Panc1 (cell line): ENCODE data around the gene ZDHHC14. TPM values are rescaled to one million over a fixed set of nuclear protein-coding genes. Genes with fewer than 3 reads are reported as not detected.

Experiments used
- ATAC-seq: fragments of 200-7000 bp; cut with Tn5 transposase; 2 replicates; pipeline ENCODE4 v1.9.1; 2020; ENCODE audit warnings: mild to moderate bottlenecking, moderate library complexity
- BruUV-seq: library from RNA; stranded (reverse); fragments of 400-500 nt; replicated peaks from 2 replicates; lab custom pipeline; 2021; lab: Mats Ljungman, UMichigan
- CTCF ChIA-PET: fragments of 300-600 bp; sonication (Branson Sonifier 250); formaldehyde crosslinking; loops from one replicate; lab custom pipeline; 2022; ENCODE audit warnings: antibody characterized with exemption; lab: Charles Lee
- POLR2A ChIA-PET: fragments of 300-600 bp; sonication (Branson Sonifier 250); formaldehyde crosslinking; loops from one replicate; lab custom pipeline; 2022; ENCODE audit warnings: antibody characterized with exemption; lab: Charles Lee
- DNase-seq: peaks from one replicate; pipeline ENCODE4 v3.0.0-alpha.2; 2010; ENCODE audit warnings: low read depth, low spot score
- H3K27ac ChIP-seq: 2 replicates; pipeline ENCODE4 v1.5.1; 2011; ENCODE audit warnings: mild to moderate bottlenecking, low read length, inconsistent platforms
- H3K27me3 ChIP-seq: fragments of 200-500 bp; sonication (Bioruptor generic); 2 replicates; pipeline ENCODE4 v1.6.0; 2014; ENCODE audit warnings: low read length, inconsistent platforms; ENCODE audit not compliant: control insufficient read depth, insufficient read depth
- H3K36me3 ChIP-seq: fragments of 200-500 bp; sonication (Bioruptor generic); 2 replicates; pipeline ENCODE4 v1.5.1; 2014; ENCODE audit warnings: inconsistent platforms, mild to moderate bottlenecking, low read length, moderate library complexity; ENCODE audit not compliant: control insufficient read depth, insufficient read depth
- H3K4me1 ChIP-seq: 2 replicates; pipeline ENCODE4 v1.5.1; 2011; ENCODE audit warnings: inconsistent platforms, mild to moderate bottlenecking, low read length, moderate library complexity; ENCODE audit not compliant: control insufficient read depth, insufficient read depth
- H3K4me3 ChIP-seq, 2 experiments: 2 replicates each; pipeline ENCODE4 v1.5.1; 2011 to 2012; ENCODE audit warnings: low read depth in 2 of 2, low read length in 2 of 2, mild to moderate bottlenecking in 2 of 2, inconsistent platforms in 1 of 2, moderate library complexity in 1 of 2
- H3K9me3 ChIP-seq: fragments of 200-500 bp; sonication (Bioruptor generic); 2 replicates; pipeline ENCODE4 v1.5.1; 2014; ENCODE audit warnings: low read depth, mild to moderate bottlenecking, inconsistent platforms, low read length, moderate library complexity; ENCODE audit not compliant: control insufficient read depth, insufficient read depth
- POLR2AphosphoS5 ChIP-seq: IDR thresholded peaks from 2 replicates; pipeline ENCODE4 v1.6.1; 2012; ENCODE audit warnings: mild to moderate bottlenecking, low read depth, low read length, moderate library complexity
- SIN3A ChIP-seq: IDR thresholded peaks from 2 replicates; pipeline ENCODE4 v1.6.1; 2012; ENCODE audit warnings: low read depth, mild to moderate bottlenecking, low read length, moderate library complexity, borderline replicate concordance; ENCODE audit not compliant: insufficient read depth
- TCF7L2 ChIP-seq: IDR thresholded peaks from 2 replicates; pipeline ENCODE4 v1.6.1; 2011; ENCODE audit warnings: mild to moderate bottlenecking, low read depth, low read length, inconsistent platforms
- in situ Hi-C: cut with HindIII; loops from 2 replicates; pipeline ENCODE4 v1.10.0; 2016; ENCODE audit warnings: low sequenced_read_pairs, low pct_unique_long_range_greater_than_20kb
- intact Hi-C: fragments of 100-400 bp; cut with micrococcal nuclease; formaldehyde crosslinking; loops from one replicate; pipeline ENCODE4 v1.10.0; 2022; ENCODE audit not compliant: unreplicated experiment
- total RNA-seq: library from RNA; stranded (reverse); gene quantifications from one replicate; pipeline ENCODE4 v1.2.1, GENCODE V29; 2021; ENCODE audit not compliant: unreplicated experiment
- TF ChIP-seq, protein P1 (sequence below), 2 experiments: IDR thresholded peaks; 2 replicates each; pipeline ENCODE4 v1.6.1; 2011 to 2012; ENCODE audit warnings: low read depth in 2 of 2, control low read depth in 1 of 2, low read length in 1 of 2, mild to moderate bottlenecking in 1 of 2, moderate library complexity in 1 of 2; ENCODE audit not compliant: insufficient read depth in 1 of 2
- TF ChIP-seq, protein P2 (sequence below): fragments of 450-650 bp; IDR thresholded peaks from 2 replicates; pipeline ENCODE4 v1.5.1; 2017; ENCODE audit warnings: mild to moderate bottlenecking

ZDHHC14 gene
- total RNA-seq, 1 experiment from 2014 or later, result 19.9 TPM

DNA sequence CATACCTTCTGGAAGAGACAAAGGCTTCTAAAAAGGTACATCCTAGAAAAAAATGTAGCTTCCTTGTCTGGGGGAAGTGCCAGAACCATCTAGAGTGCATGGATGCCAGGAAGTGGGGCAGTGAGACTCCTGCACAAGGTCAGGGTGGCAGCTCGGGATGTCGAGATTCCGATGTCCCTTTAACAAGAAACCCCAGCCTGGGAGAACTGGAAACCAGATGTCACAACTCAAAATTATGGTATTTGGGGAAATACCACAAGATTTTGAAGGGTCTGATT, 168.4 kb downstream of the ZDHHC14 start:
- ChIA-PET CTCF (interaction anchor here (0.6 kb wide), 1 partner anchor 11 kb away, joined by 3 read pairs; no protein-coding TSS in a partner anchor), POLR2A (no interaction called here)
- H3K36me3 ChIP-seq, result no peaks in the 10 kb centered on the region; the same call in 1 of the 2 replicates
- H3K9me3 ChIP-seq, result no peaks in the 10 kb centered on the region
- H3K27me3 ChIP-seq, result no peaks in the 10 kb centered on the region
- in situ Hi-C loops, result no loop called here
- no peaks in the 10 kb centered on the region for H3K4me1 ChIP-seq
- intact Hi-C loops, result no loop called here
- H3K4me3 ChIP-seq, result no peak overlapping the region
- DNase-seq (no peak), ATAC-seq (no peak)
- H3K27ac ChIP-seq, result no peak overlapping the region
- BruUV-seq, result no TSS peak
- TF ChIP-seq POLR2AphosphoS5, result no peak
- no peak for TF ChIP-seq SIN3A
- TF ChIP-seq, protein P1, sequence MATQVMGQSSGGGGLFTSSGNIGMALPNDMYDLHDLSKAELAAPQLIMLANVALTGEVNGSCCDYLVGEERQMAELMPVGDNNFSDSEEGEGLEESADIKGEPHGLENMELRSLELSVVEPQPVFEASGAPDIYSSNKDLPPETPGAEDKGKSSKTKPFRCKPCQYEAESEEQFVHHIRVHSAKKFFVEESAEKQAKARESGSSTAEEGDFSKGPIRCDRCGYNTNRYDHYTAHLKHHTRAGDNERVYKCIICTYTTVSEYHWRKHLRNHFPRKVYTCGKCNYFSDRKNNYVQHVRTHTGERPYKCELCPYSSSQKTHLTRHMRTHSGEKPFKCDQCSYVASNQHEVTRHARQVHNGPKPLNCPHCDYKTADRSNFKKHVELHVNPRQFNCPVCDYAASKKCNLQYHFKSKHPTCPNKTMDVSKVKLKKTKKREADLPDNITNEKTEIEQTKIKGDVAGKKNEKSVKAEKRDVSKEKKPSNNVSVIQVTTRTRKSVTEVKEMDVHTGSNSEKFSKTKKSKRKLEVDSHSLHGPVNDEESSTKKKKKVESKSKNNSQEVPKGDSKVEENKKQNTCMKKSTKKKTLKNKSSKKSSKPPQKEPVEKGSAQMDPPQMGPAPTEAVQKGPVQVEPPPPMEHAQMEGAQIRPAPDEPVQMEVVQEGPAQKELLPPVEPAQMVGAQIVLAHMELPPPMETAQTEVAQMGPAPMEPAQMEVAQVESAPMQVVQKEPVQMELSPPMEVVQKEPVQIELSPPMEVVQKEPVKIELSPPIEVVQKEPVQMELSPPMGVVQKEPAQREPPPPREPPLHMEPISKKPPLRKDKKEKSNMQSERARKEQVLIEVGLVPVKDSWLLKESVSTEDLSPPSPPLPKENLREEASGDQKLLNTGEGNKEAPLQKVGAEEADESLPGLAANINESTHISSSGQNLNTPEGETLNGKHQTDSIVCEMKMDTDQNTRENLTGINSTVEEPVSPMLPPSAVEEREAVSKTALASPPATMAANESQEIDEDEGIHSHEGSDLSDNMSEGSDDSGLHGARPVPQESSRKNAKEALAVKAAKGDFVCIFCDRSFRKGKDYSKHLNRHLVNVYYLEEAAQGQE (IDR thresholded peaks at IDR 0.05; ENCODE audit: insufficient read depth in 1 of 2, low read depth in 2 of 2, low read length in 1 of 2), result no peak
- no peak for TF ChIP-seq TCF7L2
- TF ChIP-seq, protein P2, sequence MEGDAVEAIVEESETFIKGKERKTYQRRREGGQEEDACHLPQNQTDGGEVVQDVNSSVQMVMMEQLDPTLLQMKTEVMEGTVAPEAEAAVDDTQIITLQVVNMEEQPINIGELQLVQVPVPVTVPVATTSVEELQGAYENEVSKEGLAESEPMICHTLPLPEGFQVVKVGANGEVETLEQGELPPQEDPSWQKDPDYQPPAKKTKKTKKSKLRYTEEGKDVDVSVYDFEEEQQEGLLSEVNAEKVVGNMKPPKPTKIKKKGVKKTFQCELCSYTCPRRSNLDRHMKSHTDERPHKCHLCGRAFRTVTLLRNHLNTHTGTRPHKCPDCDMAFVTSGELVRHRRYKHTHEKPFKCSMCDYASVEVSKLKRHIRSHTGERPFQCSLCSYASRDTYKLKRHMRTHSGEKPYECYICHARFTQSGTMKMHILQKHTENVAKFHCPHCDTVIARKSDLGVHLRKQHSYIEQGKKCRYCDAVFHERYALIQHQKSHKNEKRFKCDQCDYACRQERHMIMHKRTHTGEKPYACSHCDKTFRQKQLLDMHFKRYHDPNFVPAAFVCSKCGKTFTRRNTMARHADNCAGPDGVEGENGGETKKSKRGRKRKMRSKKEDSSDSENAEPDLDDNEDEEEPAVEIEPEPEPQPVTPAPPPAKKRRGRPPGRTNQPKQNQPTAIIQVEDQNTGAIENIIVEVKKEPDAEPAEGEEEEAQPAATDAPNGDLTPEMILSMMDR, result no peak

- no TSS peak for BruUV-seq
- H3K4me3 ChIP-seq, result no peak overlapping the region
- no peaks in the 10 kb centered on the region for H3K9me3 ChIP-seq
- H3K27ac ChIP-seq, result no peak overlapping the region
- DNase-seq (no peak), ATAC-seq (no peak)
- intact Hi-C loops, result no loop called here
- no peaks in the 10 kb centered on the region; the same call in 1 of the 2 replicates for H3K36me3 ChIP-seq
- TF ChIP-seq, protein P2, result no peak
- TF ChIP-seq TCF7L2, result no peak
- TF ChIP-seq POLR2AphosphoS5, result no peak
- TF ChIP-seq SIN3A, result no peak
- TF ChIP-seq, protein P1 (IDR thresholded peaks at IDR 0.05; ENCODE audit: insufficient read depth in 1 of 2, low read depth in 2 of 2, low read length in 1 of 2), result no peak
- POLR2A ChIA-PET, result no interaction called here
- CTCF ChIA-PET, result interaction anchor here (0.6 kb wide), 1 partner anchor 11 kb away, joined by 3 read pairs; no protein-coding TSS in a partner anchor
- H3K4me1 ChIP-seq, result no peaks in the 10 kb centered on the region
- H3K27me3 ChIP-seq, result no peaks in the 10 kb centered on the region
- in situ Hi-C loops, result no loop called here
Measured at GRCh38 chr6:157550114-157550989, 169.4 kb downstream of the ZDHHC14 start.
